Mesendoderm (in vitro differentiated cells): ENCODE data around the gene STARD3NL.
"Not testable (repeated sequence)": the region's sequence is repeated elsewhere in the genome, so short reads cannot be mapped to it uniquely, and the experiment has no call there.

ENCODE experiments used
- DNase-seq: peaks from one replicate; pipeline ENCODE4 v3.0.0; 2013
- H2AK5ac ChIP-seq: 2 replicates; pipeline ENCODE4 v1.6.1; 2013; ENCODE audit warnings: low read length, inconsistent platforms
- H2BK120ac ChIP-seq: 2 replicates; pipeline ENCODE4 v1.6.1; 2013; ENCODE audit warnings: low read depth, mild to moderate bottlenecking, low read length, moderate library complexity, mixed read lengths
- H2BK15ac ChIP-seq: replicated peaks from 2 replicates; pipeline ENCODE4 v1.6.1; 2013; ENCODE audit warnings: low read depth, mild to moderate bottlenecking, moderate library complexity
- H2BK5ac ChIP-seq: 2 replicates; pipeline ENCODE4 v1.6.1; 2013; ENCODE audit warnings: low read length, inconsistent platforms
- H3K18ac ChIP-seq: 2 replicates; pipeline ENCODE4 v1.6.1; 2013; ENCODE audit warnings: mild to moderate bottlenecking, low read length, mixed read lengths
- H3K23ac ChIP-seq: one replicate; pipeline ENCODE4 v1.6.1; 2013; ENCODE audit warnings: low read length
- H3K27ac ChIP-seq: 2 replicates; pipeline ENCODE4 v1.5.1; 2013; ENCODE audit warnings: low read depth, mild to moderate bottlenecking, inconsistent platforms, low read length, moderate library complexity
- H3K27me3 ChIP-seq: 2 replicates; pipeline ENCODE4 v1.6.1; 2013; ENCODE audit warnings: low read length, control low read depth, mild to moderate bottlenecking, inconsistent platforms; ENCODE audit not compliant: insufficient read depth, poor library complexity
- H3K36me3 ChIP-seq: 2 replicates; pipeline ENCODE4 v1.6.1; 2013; ENCODE audit warnings: low read length, inconsistent platforms; ENCODE audit not compliant: control insufficient read depth, insufficient read depth
- H3K4ac ChIP-seq: one replicate; pipeline ENCODE4 v1.6.1; 2013; ENCODE audit warnings: low read depth, mild to moderate bottlenecking, low read length, moderate library complexity
- H3K4me1 ChIP-seq: 2 replicates; pipeline ENCODE4 v1.6.1; 2013; ENCODE audit warnings: low read depth, low read length, inconsistent platforms; ENCODE audit not compliant: control insufficient read depth
- H3K4me2 ChIP-seq: 2 replicates; pipeline ENCODE4 v1.6.1; 2013; ENCODE audit warnings: low read length
- H3K4me3 ChIP-seq: 2 replicates; pipeline ENCODE4 v1.5.1; 2013; ENCODE audit warnings: mild to moderate bottlenecking, low read length
- H3K56ac ChIP-seq: one replicate; pipeline ENCODE4 v1.6.1; 2013; ENCODE audit warnings: low read length
- H3K79me1 ChIP-seq: 2 replicates; pipeline ENCODE4 v1.6.1; 2013; ENCODE audit warnings: low read length, inconsistent platforms
- H3K79me2 ChIP-seq: 2 replicates; pipeline ENCODE4 v1.6.1; 2013; ENCODE audit warnings: mild to moderate bottlenecking, low read length; ENCODE audit not compliant: control insufficient read depth, insufficient read depth
- H3K9ac ChIP-seq: 2 replicates; pipeline ENCODE4 v1.6.1; 2013; ENCODE audit warnings: low read length, inconsistent platforms
- H4K5ac ChIP-seq: one replicate; pipeline ENCODE4 v1.6.1; 2013; ENCODE audit warnings: low read length
- H4K8ac ChIP-seq: one replicate; pipeline ENCODE4 v1.6.1; 2013; ENCODE audit warnings: low read depth, mild to moderate bottlenecking, control low read depth, low read length, moderate library complexity
- WGBS: extraction: QIAGEN DNeasy Blood & Tissue Kit; methylation state at CpG from one replicate; pipeline ENCODE4 v1.1.7; 2013; ENCODE audit warnings: low lambda C conversion rate, missing lambda C conversion rate; ENCODE audit not compliant: insufficient coverage; ENCODE audit errors: extremely low coverage; 5-methylcytosine and 5-hydroxymethylcytosine counted together

STARD3NL gene

DNA sequence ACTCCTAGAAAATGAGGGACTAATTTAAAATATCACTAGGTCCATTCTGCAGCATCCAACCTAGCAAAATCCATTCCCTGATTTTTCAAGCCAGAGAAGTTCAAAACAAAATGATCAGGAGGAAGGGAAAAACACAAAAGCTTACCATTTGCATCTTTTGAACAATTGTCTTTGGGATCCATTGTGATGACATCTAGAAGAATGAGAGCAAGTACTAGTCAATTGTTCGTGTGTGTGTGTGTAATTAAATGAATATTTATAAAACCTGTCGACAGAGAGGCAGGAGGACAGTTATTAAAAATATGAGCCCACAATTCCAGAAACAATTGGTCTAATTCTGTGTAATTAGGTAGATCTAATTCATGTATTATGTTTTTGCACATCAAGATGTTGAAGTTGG, 84.0 kb downstream of the STARD3NL start:
- H4K5ac ChIP-seq, H3K4ac ChIP-seq, H3K4me3 ChIP-seq, H3K18ac ChIP-seq, H3K23ac ChIP-seq, H3K36me3 ChIP-seq, H2AK5ac ChIP-seq, H3K4me2 ChIP-seq, H3K4me1 ChIP-seq, H3K9ac ChIP-seq, DNase-seq, H3K79me2 ChIP-seq, H2BK15ac ChIP-seq, H2BK5ac ChIP-seq, H3K27ac ChIP-seq, H3K56ac ChIP-seq, H3K27me3 ChIP-seq, H3K79me1 ChIP-seq, H2BK120ac ChIP-seq, H4K8ac ChIP-seq: not testable (repeated sequence)
- WGBS, result 100% methylated on average over 1 of the region's 2 CpGs

GRCh38 chr7:38262545-38262944, 84.5 kb downstream of the STARD3NL start:
- Histone ChIP-seq H2BK15ac (no peak overlapping the region), H2BK5ac (no peak overlapping the region), H3K18ac (no peak overlapping the region), H3K4me2 (no peak overlapping the region), H3K56ac (no peak overlapping the region), H3K79me1 (no peaks in the 10 kb centered on the region), H4K5ac (no peak overlapping the region), H2BK120ac (no peak overlapping the region), H3K27me3 (no peaks in the 10 kb centered on the region), H3K27ac (no peak overlapping the region), H4K8ac (no peak overlapping the region), H2AK5ac (no peak overlapping the region), H3K79me2 (no peaks in the 10 kb centered on the region), H3K4me3 (no peak overlapping the region), H3K4ac (no peak overlapping the region), H3K36me3 (no peaks in the 10 kb centered on the region), H3K9ac (no peak overlapping the region), H3K4me1 (no peaks in the 10 kb centered on the region), H3K23ac (no peak overlapping the region)
- DNase-seq, result no peak
- WGBS, result no CpG with 5 or more reads among the region's 5 CpGs

- not testable (repeated sequence) for H3K27ac ChIP-seq, H3K4me1 ChIP-seq, H2AK5ac ChIP-seq, H3K36me3 ChIP-seq, H3K56ac ChIP-seq, H3K9ac ChIP-seq, H3K4me3 ChIP-seq, H2BK120ac ChIP-seq, DNase-seq, H3K4ac ChIP-seq, H3K79me1 ChIP-seq, H3K27me3 ChIP-seq, H3K4me2 ChIP-seq, H4K8ac ChIP-seq, H4K5ac ChIP-seq, H3K18ac ChIP-seq, H3K79me2 ChIP-seq, H2BK15ac ChIP-seq, H2BK5ac ChIP-seq, H3K23ac ChIP-seq
- WGBS, result no CpG with 5 or more reads among the region's 1 CpG
Measured at GRCh38 chr7:38263274-38263673, 85.2 kb downstream of the STARD3NL start.

DNA sequence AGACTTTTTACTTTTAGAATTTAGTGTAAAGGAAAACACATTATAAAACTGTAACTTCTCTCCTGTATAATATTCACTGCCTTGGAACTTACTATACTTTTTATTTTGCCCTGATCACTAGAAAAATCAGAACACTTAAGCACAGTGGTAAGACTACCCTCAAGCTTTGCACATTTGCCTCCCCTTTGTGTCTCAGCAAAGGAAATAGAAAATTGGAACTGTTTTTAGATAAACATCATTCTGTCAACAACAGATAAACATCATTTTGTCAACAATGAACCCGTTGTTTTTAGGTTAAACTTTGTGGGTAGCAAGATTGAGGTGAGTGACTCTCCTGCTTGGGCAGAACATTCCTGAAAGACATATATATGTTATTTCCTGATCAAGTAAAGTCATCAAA, 86.6 kb downstream of the STARD3NL start:
- not testable (repeated sequence) for H3K4me1 ChIP-seq, H2BK5ac ChIP-seq, H3K79me2 ChIP-seq, H3K4me2 ChIP-seq, H2BK120ac ChIP-seq, H3K27me3 ChIP-seq, H3K4ac ChIP-seq, H3K4me3 ChIP-seq, H3K27ac ChIP-seq, H4K5ac ChIP-seq, H2BK15ac ChIP-seq, H3K23ac ChIP-seq, H2AK5ac ChIP-seq, H3K79me1 ChIP-seq, H4K8ac ChIP-seq, H3K36me3 ChIP-seq, H3K9ac ChIP-seq, DNase-seq, H3K18ac ChIP-seq, H3K56ac ChIP-seq
- no CpG with 5 or more reads among the region's 1 CpG for WGBS

DNA sequence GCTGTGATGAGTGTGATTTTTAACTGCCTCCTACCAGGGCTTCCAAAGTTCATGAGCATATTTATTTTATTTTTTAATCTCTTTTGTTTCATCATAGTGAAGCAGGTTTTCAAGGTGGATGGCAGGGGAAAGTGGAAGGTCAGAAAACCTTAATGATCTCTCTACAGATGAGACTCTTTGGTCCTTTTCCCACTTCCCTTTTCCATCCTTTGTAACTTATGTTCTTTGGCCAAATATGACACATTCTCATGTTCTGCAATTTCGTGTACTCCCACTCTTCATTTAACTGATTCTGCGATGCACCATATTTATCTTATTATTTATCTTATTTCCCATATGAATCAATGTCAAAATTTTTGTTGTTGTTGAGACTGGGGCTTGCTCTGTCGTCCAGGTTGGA, 87.9 kb downstream of the STARD3NL start:
- not testable (repeated sequence) for H2BK15ac ChIP-seq, H4K5ac ChIP-seq, H4K8ac ChIP-seq, H2BK5ac ChIP-seq, H3K27ac ChIP-seq, H3K9ac ChIP-seq, H3K4me3 ChIP-seq, H3K79me2 ChIP-seq, H2BK120ac ChIP-seq, DNase-seq, H3K27me3 ChIP-seq, H3K4me1 ChIP-seq, H2AK5ac ChIP-seq, H3K4me2 ChIP-seq, H3K23ac ChIP-seq, H3K4ac ChIP-seq, H3K18ac ChIP-seq, H3K56ac ChIP-seq, H3K36me3 ChIP-seq, H3K79me1 ChIP-seq
- WGBS, result 100% methylated on average over 2 of the region's 3 CpGs

DNA sequence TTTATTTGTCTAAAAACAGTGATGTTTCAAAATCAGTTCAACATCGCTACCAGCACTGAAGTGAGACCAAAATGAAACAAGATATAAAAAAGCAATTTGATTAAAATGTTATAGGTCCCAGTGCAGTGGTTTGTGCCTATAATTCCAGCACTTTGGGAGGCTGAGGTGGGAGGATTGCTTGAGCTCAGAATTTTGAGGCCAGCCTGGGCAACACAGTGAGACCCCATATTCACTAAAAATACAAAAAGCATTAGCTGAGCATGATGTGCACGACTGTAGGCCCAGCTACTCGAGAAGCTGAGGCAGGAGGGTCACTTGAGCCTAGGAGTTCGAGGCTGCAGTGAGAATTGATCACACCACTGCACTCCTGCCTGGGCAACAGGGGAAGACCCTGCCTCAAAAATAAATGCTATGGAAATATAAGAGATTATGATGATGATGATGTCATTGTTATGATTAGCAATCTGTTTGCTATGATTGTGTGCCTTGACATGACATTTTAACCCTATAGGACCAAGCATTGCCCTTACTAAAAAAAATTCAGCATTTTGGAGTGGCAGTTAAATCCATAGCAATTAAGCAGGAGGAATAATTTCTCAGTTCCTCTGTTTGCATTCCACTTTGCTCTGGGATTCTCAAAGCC, 91.8 kb downstream of the STARD3NL start:
- not testable (repeated sequence) for H2AK5ac ChIP-seq, H3K18ac ChIP-seq, H3K4me2 ChIP-seq, H3K79me2 ChIP-seq, H3K23ac ChIP-seq, H4K8ac ChIP-seq, H3K27ac ChIP-seq, DNase-seq, H3K27me3 ChIP-seq, H2BK120ac ChIP-seq, H3K4me1 ChIP-seq, H3K79me1 ChIP-seq, H4K5ac ChIP-seq, H2BK15ac ChIP-seq, H3K4ac ChIP-seq, H3K36me3 ChIP-seq, H3K9ac ChIP-seq, H3K4me3 ChIP-seq, H3K56ac ChIP-seq, H2BK5ac ChIP-seq
- no CpG with 5 or more reads among the region's 4 CpGs for WGBS
